ENCODE measurements around the gene THSD7B. TPM values are rescaled to one million over a fixed set of nuclear protein-coding genes. Genes with fewer than 3 reads are reported as not detected.

Gene THSD7B
- total and polyA plus RNA-seq, 2 experiments from 2014 or later: 0.11 TPM; not detected in 1

- Histone ChIP-seq H2AFZ (no peak overlapping the region), H3F3A (ENCODE audit: insufficient read depth) (peaks cover 19% of the 10 kb centered on the region; the same call in 1 of the 2 replicates), H3K4me1 (ENCODE audit: insufficient read depth) (peaks cover 19% of the 10 kb centered on the region), H4K20me1 (ENCODE audit: insufficient read depth) (no peaks in the 10 kb centered on the region), H3K79me2 (ENCODE audit: insufficient read depth) (no peaks in the 10 kb centered on the region), H3K27me3 (replicated peaks; ENCODE audit: insufficient read depth) (no peaks in the 10 kb centered on the region), H3K4me2 (ENCODE audit: unreplicated experiment) (no peak overlapping the region), H3K9ac (no peak overlapping the region), H3K27ac (no peak overlapping the region), H3K9me3 (ENCODE audit: low read depth) (no peaks in the 10 kb centered on the region), H3K4me3 (no peak overlapping the region), H3K36me3 (ENCODE audit: low read depth) (no peaks in the 10 kb centered on the region), H3K9me2 (ENCODE audit: insufficient read depth) (no peaks in the 10 kb centered on the region)
- DNase-seq: no peak
- in situ Hi-C loops (cut with MboI): no loop called here
- TF ChIP-seq EZH2phosphoT487 (IDR thresholded peaks at IDR 0.05; ENCODE audit: insufficient read depth, low read depth) (no peak), EZH2 (IDR thresholded peaks at IDR 0.05; ENCODE audit: insufficient read depth, poor library complexity, severe bottlenecking) (no peak)
- 48 to 49% methylated on average over 4 of the region's 4 CpGs for WGBS, 2 experiments (ENCODE audit: low coverage in 1 of 2, low lambda C conversion rate in 2 of 2, missing lambda C conversion rate in 2 of 2)
Observed at GRCh38 chr2:137231628-137232027, 466.3 kb downstream of the THSD7B start.

- Histone ChIP-seq H3K4me1 (ENCODE audit: insufficient read depth) (peaks cover 22% of the 10 kb centered on the region), H3K36me3 (ENCODE audit: low read depth) (no peaks in the 10 kb centered on the region), H4K20me1 (ENCODE audit: insufficient read depth) (no peaks in the 10 kb centered on the region), H3K9me3 (ENCODE audit: low read depth) (no peaks in the 10 kb centered on the region), H3K4me3 (no peak overlapping the region), H3K9me2 (ENCODE audit: insufficient read depth) (no peaks in the 10 kb centered on the region), H3K79me2 (ENCODE audit: insufficient read depth) (no peaks in the 10 kb centered on the region), H3K27ac (no peak overlapping the region), H3K4me2 (ENCODE audit: unreplicated experiment) (no peak overlapping the region), H3K9ac (no peak overlapping the region), H3F3A (ENCODE audit: insufficient read depth) (peaks cover 20% of the 10 kb centered on the region; the same call in 1 of the 2 replicates), H3K27me3 (replicated peaks; ENCODE audit: insufficient read depth) (no peaks in the 10 kb centered on the region), H2AFZ (no peak overlapping the region)
- WGBS, 2 experiments (ENCODE audit: low coverage in 1 of 2, low lambda C conversion rate in 2 of 2, missing lambda C conversion rate in 2 of 2): 65 to 76% methylated on average over 2 of the region's 2 CpGs
- DNase-seq: no peak
- in situ Hi-C loops (cut with MboI): no loop called here
- no peak for TF ChIP-seq EZH2 (IDR thresholded peaks at IDR 0.05; ENCODE audit: insufficient read depth, poor library complexity, severe bottlenecking)
- no peak for TF ChIP-seq EZH2phosphoT487 (IDR thresholded peaks at IDR 0.05; ENCODE audit: insufficient read depth, low read depth)
Observed at GRCh38 chr2:137232076-137232475, 466.7 kb downstream of the THSD7B start.

GRCh38 chr2:137233091-137233490 lies 467.7 kb downstream of the THSD7B start:
- no peak overlapping the region for H3K9ac ChIP-seq
- H3K4me3 ChIP-seq: no peak overlapping the region
- no peaks in the 10 kb centered on the region for H3K27me3 ChIP-seq (replicated peaks; ENCODE audit: insufficient read depth)
- in situ Hi-C loops (cut with MboI): no loop called here
- TF ChIP-seq EZH2phosphoT487 (IDR thresholded peaks at IDR 0.05; ENCODE audit: insufficient read depth, low read depth): no peak
- TF ChIP-seq EZH2 (IDR thresholded peaks at IDR 0.05; ENCODE audit: insufficient read depth, poor library complexity, severe bottlenecking): no peak
- H3K36me3 ChIP-seq (ENCODE audit: low read depth): no peaks in the 10 kb centered on the region
- H4K20me1 ChIP-seq (ENCODE audit: insufficient read depth): no peaks in the 10 kb centered on the region
- H3K4me1 ChIP-seq (ENCODE audit: insufficient read depth): peaks cover 29% of the 10 kb centered on the region
- no peaks in the 10 kb centered on the region for H3K9me2 ChIP-seq (ENCODE audit: insufficient read depth)
- H3K27ac ChIP-seq: no peak overlapping the region
- no peak overlapping the region for H3K4me2 ChIP-seq (ENCODE audit: unreplicated experiment)
- H3K79me2 ChIP-seq (ENCODE audit: insufficient read depth): no peaks in the 10 kb centered on the region
- H3K9me3 ChIP-seq (ENCODE audit: low read depth): no peaks in the 10 kb centered on the region
- DNase-seq: no peak
- peaks cover 28% of the 10 kb centered on the region; the same call in 1 of the 2 replicates for H3F3A ChIP-seq (ENCODE audit: insufficient read depth)
- 50 to 53% methylated on average over 3 of the region's 3 CpGs for WGBS, 2 experiments (ENCODE audit: low coverage in 1 of 2, low lambda C conversion rate in 2 of 2, missing lambda C conversion rate in 2 of 2)
- H2AFZ ChIP-seq: no peak overlapping the region

GRCh38 chr2:137237055-137237454 lies 471.7 kb downstream of the THSD7B start:
- peak; percentile 74 for DNase-seq

More at GRCh38 chr2:137237055-137237454, 471.7 kb downstream of the THSD7B start:
- no peaks in the 10 kb centered on the region for H3K27me3 ChIP-seq (replicated peaks; ENCODE audit: insufficient read depth)
- in situ Hi-C loops (cut with MboI): no loop called here
- no peak overlapping the region for H3K4me3 ChIP-seq
- no peak overlapping the region for H3K9ac ChIP-seq
- no peak for TF ChIP-seq EZH2 (IDR thresholded peaks at IDR 0.05; ENCODE audit: insufficient read depth, poor library complexity, severe bottlenecking)
- no peak for TF ChIP-seq EZH2phosphoT487 (IDR thresholded peaks at IDR 0.05; ENCODE audit: insufficient read depth, low read depth)
- H3K36me3 ChIP-seq (ENCODE audit: low read depth): no peaks in the 10 kb centered on the region
- peak overlapping the region; percentile 41 for H2AFZ ChIP-seq
- no peaks in the 10 kb centered on the region for H3K79me2 ChIP-seq (ENCODE audit: insufficient read depth)
- peak overlapping the region; percentile 10 for H3K4me2 ChIP-seq (ENCODE audit: unreplicated experiment)
- no peaks in the 10 kb centered on the region for H3K9me3 ChIP-seq (ENCODE audit: low read depth)
- H3K27ac ChIP-seq: peak overlapping the region; percentile 35
- peaks cover 10% of the 10 kb centered on the region; the same call in 1 of the 2 replicates for H3F3A ChIP-seq (ENCODE audit: insufficient read depth)
- H4K20me1 ChIP-seq (ENCODE audit: insufficient read depth): no peaks in the 10 kb centered on the region
- H3K4me1 ChIP-seq (ENCODE audit: insufficient read depth): peaks cover 16% of the 10 kb centered on the region
- H3K9me2 ChIP-seq (ENCODE audit: insufficient read depth): no peaks in the 10 kb centered on the region
- 2 to 6% methylated on average over 4 of the region's 4 CpGs for WGBS, 2 experiments (ENCODE audit: low coverage in 1 of 2, low lambda C conversion rate in 2 of 2, missing lambda C conversion rate in 2 of 2)
